Spinal cord (tissue), 10 donors: ENCODE results near the gene CLMN. TPM values are rescaled to one million over a fixed set of nuclear protein-coding genes. Genes with fewer than 3 reads are reported as not detected.
"Not testable (repeated sequence)": the region's sequence is repeated elsewhere in the genome, so short reads cannot be mapped to it uniquely, and the experiment has no call there.

Experiments used
- DNase-seq, 6 donors: peaks; one replicate each; pipeline versions ENCODE4 v3.0.0 to v3.0.0-alpha.2; 2013 to 2015; ENCODE audit warnings: low spot score in 6 of 6, low read depth in 4 of 6
- H3K27ac ChIP-seq: one replicate; pipeline ENCODE4 v1.5.1; 2013; ENCODE audit warnings: low read depth, low read length, control low read depth
- H3K27me3 ChIP-seq: one replicate; pipeline ENCODE4 v1.6.1; 2013; ENCODE audit warnings: low read length; ENCODE audit not compliant: control insufficient read depth, insufficient read depth
- H3K36me3 ChIP-seq: one replicate; pipeline ENCODE4 v1.6.1; 2013; ENCODE audit warnings: low read length; ENCODE audit not compliant: control insufficient read depth, insufficient read depth
- H3K4me1 ChIP-seq: one replicate; pipeline ENCODE4 v1.6.1; 2013; ENCODE audit warnings: low read length; ENCODE audit not compliant: control insufficient read depth, insufficient read depth
- H3K4me3 ChIP-seq: one replicate; pipeline ENCODE4 v1.5.1; 2013; ENCODE audit warnings: low read depth, low read length, control low read depth
- H3K9me3 ChIP-seq: one replicate; pipeline ENCODE4 v1.6.1; 2013; ENCODE audit warnings: low read length; ENCODE audit not compliant: control insufficient read depth, insufficient read depth
- WGBS: methylation state at CpG from one replicate; pipeline ENCODE4 v1.1.5; 2013; ENCODE audit warnings: missing lambda C conversion rate; ENCODE audit not compliant: insufficient coverage; 5-methylcytosine and 5-hydroxymethylcytosine counted together
- polyA plus RNA-seq, 2 donors: library from polyadenylated mRNA; unstranded; fragments of 120-200 nt; gene quantifications; one replicate each; pipeline ENCODE4 v1.2.1, GENCODE V29; 2013; ENCODE audit not compliant: insufficient read length in 2 of 2
- total RNA-seq, 2 donors: library from RNA; depleted of rRNA in 1 of 2; stranded (reverse); fragments of 120-200 nt in 1 of 2; fragments of >200 nt in 1 of 2; gene quantifications; one replicate each; pipeline versions ENCODE4 v1.2.3 to v1.2.4, GENCODE V29; 2013 to 2014
- donor health status: healthy.

Gene CLMN
- total and polyA plus RNA-seq, 4 donors: 4.1 to 18.8 (median 8.6) TPM

GRCh38 chr14:95210699-95211098, 109.0 kb downstream of the CLMN start:
- WGBS: 95% methylated on average over 11 of the region's 13 CpGs
- H3K27ac ChIP-seq: no peak overlapping the region

GRCh38 chr14:95208598-95208997, 111.1 kb downstream of the CLMN start:
- no peak for DNase-seq
- H3K27ac ChIP-seq: no peak overlapping the region
- no peaks in the 10 kb centered on the region for H3K36me3 ChIP-seq
- no peak overlapping the region for H3K4me3 ChIP-seq
- peaks cover 5% of the 10 kb centered on the region for H3K9me3 ChIP-seq
- peaks cover 4% of the 10 kb centered on the region for H3K4me1 ChIP-seq
- no peaks in the 10 kb centered on the region for H3K27me3 ChIP-seq
- no CpG with 5 or more reads among the region's 6 CpGs for WGBS

More at GRCh38 chr14:95210699-95211098, 109.0 kb downstream of the CLMN start:
- DNase-seq: no peak
- Histone ChIP-seq H3K4me3 (no peak overlapping the region), H3K4me1 (peaks cover 4% of the 10 kb centered on the region), H3K9me3 (peaks cover under 1% of the 10 kb centered on the region), H3K27me3 (no peaks in the 10 kb centered on the region), H3K36me3 (no peaks in the 10 kb centered on the region)

DNA sequence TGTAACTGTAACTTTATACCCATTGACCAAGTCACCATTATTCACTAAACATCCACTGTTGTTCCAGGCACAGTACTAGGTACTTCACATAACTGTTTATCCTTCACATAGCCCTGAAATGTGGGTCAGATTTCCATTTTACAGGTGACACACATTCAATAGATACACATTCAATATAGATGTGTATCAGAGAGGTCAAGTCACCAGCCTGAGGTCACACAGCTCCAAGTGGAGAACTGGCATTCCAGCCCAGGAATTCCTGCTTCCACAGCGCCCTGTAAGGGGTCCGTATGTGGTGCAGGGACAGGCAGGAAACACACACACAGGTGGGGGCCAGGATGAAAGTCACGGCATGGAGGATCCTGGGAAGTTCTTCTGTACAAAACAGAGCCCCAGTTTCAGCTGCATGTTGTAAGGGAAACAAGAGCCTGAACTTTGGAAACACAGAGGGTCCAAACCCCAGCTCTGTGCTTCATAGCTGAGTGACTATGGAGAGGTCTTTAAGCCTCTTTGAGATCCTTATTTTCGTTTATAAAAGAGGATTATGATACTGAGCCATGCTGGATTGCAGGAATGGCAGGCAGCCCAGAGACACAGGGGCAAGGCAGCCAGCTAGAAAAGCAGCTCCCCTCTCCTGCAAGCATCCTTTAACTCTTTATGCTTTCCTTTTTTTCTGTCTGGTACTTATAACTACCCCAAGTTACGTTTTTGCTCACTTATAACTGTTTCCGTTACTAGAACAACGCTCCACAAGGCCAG, 112.1 kb downstream of the CLMN start:
- no peak for DNase-seq
- Histone ChIP-seq H3K4me3 (no peak overlapping the region), H3K27me3 (no peaks in the 10 kb centered on the region), H3K36me3 (peaks cover 4% of the 10 kb centered on the region), H3K27ac (no peak overlapping the region), H3K9me3 (peaks cover 5% of the 10 kb centered on the region), H3K4me1 (peaks cover 4% of the 10 kb centered on the region)
- 62% methylated on average over 7 of the region's 7 CpGs for WGBS

- no peak overlapping the region for H3K4me3 ChIP-seq
- 83% methylated on average over 1 of the region's 2 CpGs for WGBS
- H3K27ac ChIP-seq: no peak overlapping the region
- peaks cover 5% of the 10 kb centered on the region for H3K36me3 ChIP-seq
- no peak for DNase-seq
- H3K27me3 ChIP-seq: no peaks in the 10 kb centered on the region
- peaks cover 5% of the 10 kb centered on the region for H3K9me3 ChIP-seq
- peaks cover 4% of the 10 kb centered on the region for H3K4me1 ChIP-seq
Measured at GRCh38 chr14:95206534-95206933, 113.2 kb downstream of the CLMN start.

GRCh38 chr14:95204705-95205104, 115.0 kb downstream of the CLMN start:
- no peak for DNase-seq
- H3K9me3 ChIP-seq: peaks cover 5% of the 10 kb centered on the region
- no peak overlapping the region for H3K4me3 ChIP-seq
- H3K36me3 ChIP-seq: peaks cover 5% of the 10 kb centered on the region
- WGBS: no CpG with 5 or more reads among the region's 2 CpGs
- H3K27ac ChIP-seq: no peak overlapping the region
- H3K4me1 ChIP-seq: peaks cover 4% of the 10 kb centered on the region
- no peaks in the 10 kb centered on the region for H3K27me3 ChIP-seq

- not testable (repeated sequence) for H3K9me3 ChIP-seq, DNase-seq, H3K27ac ChIP-seq, H3K27me3 ChIP-seq, H3K4me3 ChIP-seq, H3K36me3 ChIP-seq, H3K4me1 ChIP-seq
- no CpG with 5 or more reads among the region's 2 CpGs for WGBS
Measured at GRCh38 chr14:95201745-95202144, 118.0 kb downstream of the CLMN start.

GRCh38 chr14:95200404-95200803, 119.3 kb downstream of the CLMN start:
- H3K4me3 ChIP-seq: no peak overlapping the region
- DNase-seq: no peak
- peaks cover 5% of the 10 kb centered on the region for H3K36me3 ChIP-seq
- 100% methylated on average over 4 of the region's 7 CpGs for WGBS
- no peaks in the 10 kb centered on the region for H3K27me3 ChIP-seq
- peaks cover 3% of the 10 kb centered on the region for H3K9me3 ChIP-seq
- no peaks in the 10 kb centered on the region for H3K4me1 ChIP-seq
- no peak overlapping the region for H3K27ac ChIP-seq

- H3K4me1 ChIP-seq: no peaks in the 10 kb centered on the region
- H3K27ac ChIP-seq: no peak overlapping the region
- H3K4me3 ChIP-seq: no peak overlapping the region
- no peak for DNase-seq
- H3K27me3 ChIP-seq: no peaks in the 10 kb centered on the region
- H3K9me3 ChIP-seq: no peaks in the 10 kb centered on the region
- H3K36me3 ChIP-seq: peaks cover 5% of the 10 kb centered on the region
- 70% methylated on average over 4 of the region's 8 CpGs for WGBS
Measured at GRCh38 chr14:95199298-95199983, 120.3 kb downstream of the CLMN start.

DNA sequence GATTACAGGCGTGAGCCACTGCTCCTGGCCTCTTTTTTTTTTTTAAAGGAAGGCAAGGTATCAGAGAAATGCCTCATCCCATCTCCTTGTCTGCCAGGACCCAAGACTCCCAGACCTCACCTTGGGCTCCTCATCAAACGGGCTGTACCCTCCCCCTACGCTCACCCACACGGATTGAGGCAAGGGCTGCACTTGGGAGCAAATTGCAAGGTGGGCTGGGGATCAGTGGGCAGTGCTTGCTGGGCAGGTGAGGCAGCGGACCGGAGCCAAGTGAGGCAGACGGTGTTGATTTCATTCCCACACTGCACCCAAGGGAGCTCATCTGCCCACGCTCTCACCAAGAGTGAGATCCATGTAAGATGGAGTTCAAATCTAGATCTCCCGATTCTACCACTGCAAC, 121.4 kb downstream of the CLMN start:
- DNase-seq: no peak
- Histone ChIP-seq H3K9me3 (no peaks in the 10 kb centered on the region), H3K36me3 (peaks cover 5% of the 10 kb centered on the region), H3K4me3 (no peak overlapping the region), H3K27ac (no peak overlapping the region), H3K4me1 (no peaks in the 10 kb centered on the region), H3K27me3 (no peaks in the 10 kb centered on the region)
- WGBS: 91% methylated on average over 6 of the region's 9 CpGs

- 80% methylated on average over 8 of the region's 8 CpGs for WGBS
- Histone ChIP-seq H3K4me3 (no peak overlapping the region), H3K4me1 (no peaks in the 10 kb centered on the region), H3K9me3 (no peaks in the 10 kb centered on the region), H3K27ac (no peak overlapping the region), H3K27me3 (no peaks in the 10 kb centered on the region), H3K36me3 (no peaks in the 10 kb centered on the region)
- DNase-seq: no peak
Measured at GRCh38 chr14:95197551-95197950, 122.2 kb downstream of the CLMN start.
